T-helper 1 cell (primary cell): ENCODE results near the gene SHANK2.

Experiments used
- DNase-seq, 5 donors: peaks; one replicate each; pipeline ENCODE4 v3.0.0-alpha.2; 2012 to 2020

SHANK2 gene

GRCh38 chr11:71268706-71269321, 16.4 kb upstream of the SHANK2 start:
- DNase-seq = no peak

GRCh38 chr11:71267807-71268421, 15.5 kb upstream of the SHANK2 start:
- DNase-seq = no peak

- DNase-seq = no peak
These were observed 13.9 kb upstream of the SHANK2 start for GRCh38 chr11:71266114-71266833.

GRCh38 chr11:71265559-71266092, 13.2 kb upstream of the SHANK2 start:
- DNase-seq = no peak

GRCh38 chr11:71263386-71263785, 11.0 kb upstream of the SHANK2 start:
- DNase-seq = no peak

- no peak for DNase-seq
These were observed 3.6 kb upstream of the SHANK2 start for GRCh38 chr11:71255800-71256479.

GRCh38 chr11:71255323-71255722, 2.9 kb upstream of the SHANK2 start:
- DNase-seq = no peak

GRCh38 chr11:71253794-71254193, 1.4 kb upstream of the SHANK2 start:
- DNase-seq = no peak

- no peak for DNase-seq
These were observed 673 bp upstream of the SHANK2 start for GRCh38 chr11:71252770-71253730.

GRCh38 chr11:71251761-71252268, 562 bp downstream of the SHANK2 start:
- DNase-seq = no peak

GRCh38 chr11:71251151-71251721, 1.1 kb downstream of the SHANK2 start:
- no peak for DNase-seq

GRCh38 chr11:71250523-71251150, 1.7 kb downstream of the SHANK2 start:
- no peak for DNase-seq

GRCh38 chr11:71249301-71249700, 3.1 kb downstream of the SHANK2 start:
- no peak for DNase-seq

GRCh38 chr11:71248656-71249055, 3.7 kb downstream of the SHANK2 start:
- no peak for DNase-seq

- DNase-seq = no peak
These were observed 4.2 kb downstream of the SHANK2 start for GRCh38 chr11:71248251-71248570.

- no peak for DNase-seq
These were observed 4.7 kb downstream of the SHANK2 start for GRCh38 chr11:71247551-71248250.

- no peak for DNase-seq
These were observed 5.8 kb downstream of the SHANK2 start for GRCh38 chr11:71246559-71246958.

- DNase-seq = no peak
These were observed 6.6 kb downstream of the SHANK2 start for GRCh38 chr11:71245601-71246391.

- no peak for DNase-seq
These were observed 8.1 kb downstream of the SHANK2 start for GRCh38 chr11:71244116-71244810.
